ENCODE measurements around the gene UBE3C.

GRCh38 chr7:157253850-157254249 lies 115.1 kb downstream of the UBE3C start:
- TF ChIP-seq CTCF (IDR thresholded peaks at IDR 0.05) (no peak), EP300 (IDR thresholded peaks at IDR 0.05) (no peak)
